Activated T-helper 17 cell treated with anti-CD3 and anti-CD28 coated beads, Interleukin-2, amount 50 U/mL, for 72 hours (primary cell): Measurements from ENCODE around the gene MMP1. TPM values are rescaled to one million over a fixed set of nuclear protein-coding genes. Genes with fewer than 3 reads are reported as not detected.

ENCODE experiments used
- ATAC-seq: fragments of 150-1000 bp; cut with Tn5 transposase; replicated peaks from 2 replicates; pipeline ENCODE4 v1.10.0; 2021; ENCODE audit warnings: mild to moderate bottlenecking, moderate library complexity
- H3K27ac Mint-ChIP-seq: one replicate; pipeline ENCODE4 v1.8.0; 2022; ENCODE audit warnings: mixed read lengths
- H3K27me3 Mint-ChIP-seq: one replicate; pipeline ENCODE4 v1.8.0; 2022; ENCODE audit warnings: mixed read lengths
- H3K36me3 Mint-ChIP-seq: one replicate; pipeline ENCODE4 v1.8.0; 2022; ENCODE audit warnings: low read depth, mild to moderate bottlenecking, mixed read lengths
- H3K4me1 Mint-ChIP-seq: one replicate; pipeline ENCODE4 v1.8.0; 2022; ENCODE audit warnings: mixed read lengths
- H3K4me3 Mint-ChIP-seq: one replicate; pipeline ENCODE4 v1.8.0; 2022; ENCODE audit warnings: mild to moderate bottlenecking, mixed read lengths
- H3K9me3 Mint-ChIP-seq: one replicate; pipeline ENCODE4 v1.8.0; 2022; ENCODE audit warnings: mixed read lengths
- total RNA-seq, 2 donors: library from RNA; stranded (reverse); gene quantifications; one replicate each; pipeline ENCODE4 v1.2.3, GENCODE V29; 2022

Gene MMP1
- total RNA-seq, 2 donors from 2014 or later = not detected

DNA sequence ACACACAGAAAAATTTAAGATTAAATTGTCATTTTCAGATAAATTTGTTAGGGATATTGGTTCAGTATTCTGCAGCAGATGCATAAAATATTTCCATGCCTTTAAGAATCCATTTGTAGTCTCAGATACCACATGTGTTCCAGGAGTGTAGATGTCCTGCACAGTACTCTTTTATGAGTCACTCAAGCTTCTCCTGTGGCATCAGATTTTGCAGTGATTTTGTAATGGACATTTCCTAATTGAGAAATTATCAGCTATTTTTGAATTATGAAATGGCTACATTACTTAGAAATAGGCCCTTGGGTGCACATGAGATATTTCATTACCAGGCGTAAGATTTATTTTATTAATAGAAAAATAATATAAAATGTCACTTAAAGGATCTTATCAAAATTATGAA lies 26.6 kb upstream of the MMP1 start:
- Mint-ChIP-seq H3K9me3 (no peaks in the 10 kb centered on the region), H3K27ac (no peak overlapping the region), H3K27me3 (peaks cover 13% of the 10 kb centered on the region), H3K4me1 (no peaks in the 10 kb centered on the region), H3K36me3 (no peaks in the 10 kb centered on the region), H3K4me3 (no peak overlapping the region)
- ATAC-seq = no peak

- Mint-ChIP-seq H3K4me3 (no peak overlapping the region), H3K4me1 (no peaks in the 10 kb centered on the region), H3K27me3 (no peaks in the 10 kb centered on the region), H3K36me3 (no peaks in the 10 kb centered on the region), H3K9me3 (peaks cover 5% of the 10 kb centered on the region), H3K27ac (no peak overlapping the region)
- ATAC-seq = no peak
Measured at GRCh38 chr11:102819491-102819890, 21.5 kb upstream of the MMP1 start.

DNA sequence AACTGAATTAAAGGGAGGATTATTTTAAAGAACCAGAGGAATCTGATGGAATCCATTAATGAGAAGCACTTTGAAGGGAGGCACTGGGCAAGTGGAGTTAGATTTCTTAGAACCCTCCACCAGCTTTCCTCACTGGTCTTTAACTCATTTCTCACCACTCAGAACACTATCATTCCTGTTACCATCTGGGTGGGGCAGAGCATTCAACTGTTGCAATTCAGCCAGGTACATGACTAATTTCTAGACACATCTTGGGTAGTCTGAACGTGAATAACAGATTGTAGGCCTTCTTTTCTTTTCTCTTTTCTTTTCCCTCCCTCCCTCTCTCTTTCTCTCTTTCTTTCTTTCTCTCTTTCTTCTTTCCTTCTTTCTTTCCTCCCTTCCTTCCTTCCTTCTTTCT lies 15.5 kb upstream of the MMP1 start:
- H3K27ac Mint-ChIP-seq = no peak overlapping the region
- no peaks in the 10 kb centered on the region for H3K36me3 Mint-ChIP-seq
- peaks cover 3% of the 10 kb centered on the region for H3K27me3 Mint-ChIP-seq
- no peak overlapping the region for H3K4me3 Mint-ChIP-seq
- no peaks in the 10 kb centered on the region for H3K4me1 Mint-ChIP-seq
- H3K9me3 Mint-ChIP-seq = peaks cover 5% of the 10 kb centered on the region
- no peak for ATAC-seq

DNA sequence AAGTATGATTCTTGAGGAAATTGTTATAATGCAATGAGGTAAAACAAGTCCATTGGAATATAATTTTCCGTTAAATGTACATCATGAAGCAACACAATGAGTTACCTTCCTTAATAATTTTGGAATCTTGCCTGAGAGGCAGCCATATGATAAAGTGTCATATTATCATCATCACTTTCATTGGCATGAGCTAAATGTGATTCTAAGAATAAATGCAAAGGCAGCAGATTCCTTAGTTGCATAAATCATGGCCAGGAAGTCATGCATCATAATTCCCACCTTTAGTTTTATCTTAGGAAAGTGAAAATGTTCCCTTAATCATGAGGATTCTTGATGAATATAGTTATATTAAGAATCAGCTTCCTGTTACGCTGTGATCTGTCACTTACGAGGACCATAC lies 14.2 kb upstream of the MMP1 start:
- Mint-ChIP-seq H3K4me3 (no peak overlapping the region), H3K27ac (no peak overlapping the region), H3K27me3 (peaks cover 6% of the 10 kb centered on the region), H3K36me3 (no peaks in the 10 kb centered on the region), H3K4me1 (no peaks in the 10 kb centered on the region), H3K9me3 (peaks cover 5% of the 10 kb centered on the region)
- ATAC-seq = no peak

DNA sequence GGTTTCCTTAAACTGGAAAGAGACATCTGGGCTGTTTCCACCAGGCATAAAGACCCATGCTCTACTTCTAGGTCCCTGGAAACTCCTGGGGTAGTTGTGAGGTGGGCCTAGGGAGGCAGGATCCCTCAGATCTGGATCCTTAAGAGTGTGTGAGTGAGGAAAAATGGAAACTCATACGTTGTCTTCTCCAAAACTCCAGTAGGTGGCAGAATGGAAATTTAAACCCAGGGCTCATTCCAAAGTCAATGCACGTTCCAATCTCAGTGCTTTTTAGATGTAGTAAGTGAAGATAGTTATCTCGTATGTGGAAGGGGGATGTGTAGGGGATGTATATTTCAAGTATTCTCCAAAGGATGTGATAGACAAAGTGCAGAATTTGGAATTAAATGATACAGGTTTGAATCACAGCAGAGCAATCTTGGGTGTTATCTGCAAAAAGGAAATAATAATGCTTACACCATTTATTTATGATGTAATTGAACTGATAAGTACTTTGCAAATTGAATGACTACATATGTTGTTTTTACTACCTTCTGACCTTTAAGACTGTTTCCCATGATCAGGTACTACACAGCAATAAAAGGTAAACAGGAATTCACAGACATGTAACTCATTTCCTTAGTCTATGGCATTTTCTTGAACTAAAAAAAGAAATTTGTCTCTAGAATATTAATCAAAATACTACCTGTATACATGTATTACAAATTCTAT lies 13.1 kb upstream of the MMP1 start:
- Mint-ChIP-seq H3K9me3 (no peaks in the 10 kb centered on the region), H3K4me1 (no peaks in the 10 kb centered on the region), H3K27me3 (peaks cover 6% of the 10 kb centered on the region), H3K36me3 (no peaks in the 10 kb centered on the region), H3K27ac (no peak overlapping the region), H3K4me3 (no peak overlapping the region)
- ATAC-seq = no peak

DNA sequence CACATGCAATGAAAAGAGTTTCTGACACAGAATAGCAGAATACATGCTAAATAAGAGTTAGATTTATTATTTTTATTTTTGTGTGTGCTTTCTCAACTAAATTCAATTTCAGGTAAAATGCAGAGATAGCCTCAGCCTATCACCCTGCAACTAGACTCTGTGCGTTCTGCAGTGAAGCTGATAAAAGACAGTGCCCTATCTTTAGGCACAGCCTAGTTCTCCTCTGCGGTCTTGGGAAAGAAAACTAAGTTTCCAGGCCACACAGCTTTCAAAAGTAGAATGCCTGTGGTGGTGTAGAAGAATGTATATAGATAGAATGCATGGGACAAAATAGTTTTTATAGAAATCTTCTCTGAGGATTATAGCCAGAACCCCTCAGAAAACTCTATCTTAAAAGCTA lies 12.0 kb upstream of the MMP1 start:
- Mint-ChIP-seq H3K4me1 (no peaks in the 10 kb centered on the region), H3K27ac (no peak overlapping the region), H3K9me3 (no peaks in the 10 kb centered on the region), H3K4me3 (no peak overlapping the region), H3K36me3 (no peaks in the 10 kb centered on the region), H3K27me3 (peaks cover 6% of the 10 kb centered on the region)
- no peak for ATAC-seq

GRCh38 chr11:102807921-102808320 lies 10.0 kb upstream of the MMP1 start:
- peaks cover 17% of the 10 kb centered on the region for H3K27me3 Mint-ChIP-seq
- no peaks in the 10 kb centered on the region for H3K9me3 Mint-ChIP-seq
- ATAC-seq = no peak
- no peaks in the 10 kb centered on the region for H3K36me3 Mint-ChIP-seq
- H3K4me3 Mint-ChIP-seq = no peak overlapping the region
- H3K4me1 Mint-ChIP-seq = no peaks in the 10 kb centered on the region
- no peak overlapping the region for H3K27ac Mint-ChIP-seq

DNA sequence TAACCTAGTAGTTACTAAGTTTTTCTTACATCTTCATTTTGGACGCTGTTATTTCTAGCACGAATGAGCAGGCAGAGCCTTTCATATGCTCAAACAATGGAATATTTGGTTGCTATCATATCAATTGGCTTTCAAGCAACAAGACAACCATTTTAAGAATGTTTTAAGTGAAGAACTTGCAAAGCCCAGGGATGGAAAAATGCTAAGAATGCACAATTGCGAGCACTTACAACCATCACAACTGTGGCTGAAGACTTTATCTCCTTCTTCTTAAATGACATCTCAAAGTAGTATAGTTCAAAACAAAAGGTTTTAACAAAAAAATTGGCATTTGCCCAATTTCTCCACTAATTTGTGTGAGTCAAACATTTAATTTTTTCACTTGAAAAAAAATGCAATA lies 8.3 kb upstream of the MMP1 start:
- Mint-ChIP-seq H3K27ac (no peak overlapping the region), H3K4me3 (no peak overlapping the region), H3K4me1 (no peaks in the 10 kb centered on the region), H3K27me3 (peaks cover 20% of the 10 kb centered on the region), H3K9me3 (no peaks in the 10 kb centered on the region), H3K36me3 (no peaks in the 10 kb centered on the region)
- no peak for ATAC-seq

DNA sequence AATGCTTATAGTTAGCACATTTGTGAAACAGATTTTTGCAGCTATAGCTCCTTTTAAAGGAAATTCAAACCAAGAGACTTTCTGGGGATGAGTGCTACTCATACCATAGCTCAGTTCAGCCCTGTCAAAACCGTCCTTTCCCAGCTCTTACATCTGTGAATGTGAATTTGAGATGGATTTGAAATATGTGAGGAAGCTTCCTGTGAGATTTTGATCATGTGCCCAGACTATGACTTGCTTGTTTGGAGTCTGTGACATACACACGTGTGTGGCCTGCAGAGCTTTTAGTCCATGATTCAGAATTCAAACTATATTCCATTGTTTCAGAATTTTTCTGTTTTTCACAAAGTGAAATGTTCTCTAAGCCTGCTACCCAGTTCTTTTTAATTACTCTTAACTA lies 4.4 kb upstream of the MMP1 start:
- Mint-ChIP-seq H3K4me3 (no peak overlapping the region), H3K27ac (no peak overlapping the region), H3K36me3 (no peaks in the 10 kb centered on the region), H3K27me3 (peaks cover 14% of the 10 kb centered on the region), H3K4me1 (no peaks in the 10 kb centered on the region), H3K9me3 (no peaks in the 10 kb centered on the region)
- ATAC-seq = no peak

DNA sequence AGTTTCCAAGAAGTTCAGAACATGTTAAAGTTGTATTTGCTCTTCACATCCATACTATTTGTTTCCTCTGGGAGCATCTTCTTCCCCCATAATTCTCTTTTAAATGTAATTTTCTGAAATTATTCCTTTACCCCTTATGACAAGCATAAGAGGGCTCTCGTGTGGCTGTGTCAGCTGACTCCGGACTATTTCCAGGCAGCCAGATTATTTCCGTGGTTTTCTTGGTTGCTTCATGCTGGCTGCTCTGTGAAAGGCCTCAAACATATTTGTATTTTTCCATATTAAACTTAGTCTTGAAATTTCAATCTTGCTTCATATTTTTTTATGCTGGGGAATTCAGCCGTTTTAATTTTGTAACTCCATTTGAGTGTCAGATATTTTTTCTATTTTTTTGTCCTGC lies 2.8 kb upstream of the MMP1 start:
- no peaks in the 10 kb centered on the region for H3K36me3 Mint-ChIP-seq
- no peak for ATAC-seq
- H3K9me3 Mint-ChIP-seq = no peaks in the 10 kb centered on the region
- peaks cover 14% of the 10 kb centered on the region for H3K27me3 Mint-ChIP-seq
- H3K4me1 Mint-ChIP-seq = no peaks in the 10 kb centered on the region
- H3K27ac Mint-ChIP-seq = no peak overlapping the region
- H3K4me3 Mint-ChIP-seq = no peak overlapping the region

GRCh38 chr11:102799681-102800340 lies 1.9 kb upstream of the MMP1 start:
- Mint-ChIP-seq H3K4me1 (no peaks in the 10 kb centered on the region), H3K27me3 (peaks cover 12% of the 10 kb centered on the region), H3K36me3 (no peaks in the 10 kb centered on the region), H3K27ac (no peak overlapping the region), H3K4me3 (no peak overlapping the region), H3K9me3 (no peaks in the 10 kb centered on the region)
- ATAC-seq = no peak

DNA sequence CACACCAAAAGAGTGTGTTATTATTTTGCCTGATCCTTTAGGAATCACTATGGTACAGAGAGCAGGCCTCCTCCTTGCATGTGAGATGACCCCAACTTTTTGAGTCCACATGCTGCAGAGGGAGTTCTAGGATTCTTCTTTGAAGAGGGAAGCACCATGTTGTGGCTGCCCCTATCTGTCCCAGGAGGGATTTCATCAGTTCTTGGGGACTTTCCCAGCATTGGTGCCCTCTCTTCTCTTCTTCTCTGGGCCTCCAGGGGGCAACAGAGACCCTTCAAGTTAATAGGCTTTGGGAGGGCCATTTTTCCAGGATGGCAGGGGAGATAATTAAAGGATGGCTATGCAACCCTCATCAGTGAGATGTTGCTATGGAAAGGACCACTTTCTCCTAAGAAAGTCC lies 3.6 kb downstream of the MMP1 start:
- Mint-ChIP-seq H3K27me3 (no peaks in the 10 kb centered on the region), H3K36me3 (no peaks in the 10 kb centered on the region), H3K4me3 (no peak overlapping the region), H3K27ac (no peak overlapping the region), H3K4me1 (no peaks in the 10 kb centered on the region), H3K9me3 (no peaks in the 10 kb centered on the region)
- no peak for ATAC-seq

DNA sequence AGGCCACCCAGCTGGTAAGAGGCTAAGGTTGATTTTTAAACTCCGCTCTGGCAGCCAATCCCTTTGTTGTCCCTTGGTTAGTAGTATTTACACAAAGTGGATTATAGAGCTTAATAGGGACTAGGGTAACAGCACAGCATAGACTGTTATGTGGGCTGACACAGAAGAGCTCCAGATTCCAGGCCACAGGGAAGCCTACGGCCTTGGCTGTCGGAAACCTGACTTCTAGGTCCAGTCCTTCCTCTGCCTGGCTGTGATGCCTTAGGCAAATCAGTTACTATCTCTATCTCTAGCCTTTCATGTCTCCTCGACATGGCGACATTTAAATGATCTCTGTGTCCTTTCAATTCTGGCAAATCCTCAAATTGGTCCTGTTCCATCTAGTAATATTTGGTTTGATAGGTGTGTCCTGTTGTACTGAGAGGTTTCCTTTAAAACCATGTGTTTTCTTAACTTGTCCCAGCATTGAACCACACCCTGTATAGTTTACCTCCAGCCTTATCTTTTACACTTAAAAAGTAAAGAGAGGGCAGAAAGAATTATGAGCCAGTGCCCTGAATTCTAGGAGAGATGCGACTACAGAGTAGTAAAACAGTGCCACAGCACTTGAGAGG lies 4.2 kb downstream of the MMP1 start:
- no peak for ATAC-seq
- H3K27ac Mint-ChIP-seq = no peak overlapping the region
- no peak overlapping the region for H3K4me3 Mint-ChIP-seq
- H3K27me3 Mint-ChIP-seq = no peaks in the 10 kb centered on the region
- no peaks in the 10 kb centered on the region for H3K4me1 Mint-ChIP-seq
- no peaks in the 10 kb centered on the region for H3K9me3 Mint-ChIP-seq
- H3K36me3 Mint-ChIP-seq = no peaks in the 10 kb centered on the region

GRCh38 chr11:102792604-102793003 lies 5.4 kb downstream of the MMP1 start:
- ATAC-seq = no peak
- Mint-ChIP-seq H3K9me3 (no peaks in the 10 kb centered on the region), H3K27ac (no peak overlapping the region), H3K4me1 (no peaks in the 10 kb centered on the region), H3K4me3 (no peak overlapping the region), H3K27me3 (no peaks in the 10 kb centered on the region), H3K36me3 (no peaks in the 10 kb centered on the region)

DNA sequence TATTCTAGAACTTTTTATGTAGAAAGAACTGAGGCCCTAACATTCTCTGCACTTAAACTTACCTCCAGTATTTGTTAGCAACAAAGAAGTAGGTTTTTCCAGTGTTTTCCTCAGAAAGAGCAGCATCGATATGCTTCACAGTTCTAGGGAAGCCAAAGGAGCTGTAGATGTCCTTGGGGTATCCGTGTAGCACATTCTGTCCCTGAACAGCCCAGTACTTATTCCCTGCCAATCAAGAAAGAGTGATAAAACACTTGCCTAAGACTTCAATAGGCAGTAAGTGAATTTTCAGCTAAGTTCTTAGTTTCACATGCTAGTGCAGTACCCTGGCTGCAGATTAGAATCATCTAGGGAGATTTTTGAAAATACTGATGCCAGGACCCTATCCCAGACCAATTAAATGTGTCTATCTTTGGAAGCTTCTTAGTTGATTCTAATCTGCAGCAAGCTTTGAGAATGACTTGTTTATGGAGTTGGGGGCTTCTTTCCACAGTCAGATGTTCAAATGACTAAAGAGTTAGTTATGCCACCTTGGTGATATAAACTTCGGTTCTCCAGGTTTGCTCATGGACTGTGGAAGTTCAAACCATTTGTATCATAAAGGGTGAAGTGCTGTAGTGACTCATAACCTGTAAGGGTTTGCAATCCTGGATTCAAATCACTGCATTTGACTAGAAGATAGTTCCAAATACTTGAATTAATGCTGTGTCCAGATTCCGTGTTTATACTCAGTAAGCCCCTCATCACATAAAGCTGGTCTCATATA lies 6.5 kb downstream of the MMP1 start:
- Mint-ChIP-seq H3K36me3 (no peaks in the 10 kb centered on the region), H3K27ac (no peak overlapping the region), H3K9me3 (no peaks in the 10 kb centered on the region), H3K4me3 (no peak overlapping the region), H3K4me1 (no peaks in the 10 kb centered on the region), H3K27me3 (no peaks in the 10 kb centered on the region)
- no peak for ATAC-seq
